Measurements from ENCODE around the gene LMNTD1.

LMNTD1 gene

GRCh38 chr12:25524366-25524765 lies 28.7 kb downstream of the LMNTD1 start:
- Mint-ChIP-seq H3K27me3 (peaks cover 6 to 7% of the 10 kb centered on the region in 2 donors), H3K9me3 (peaks cover 0 to 3% of the 10 kb centered on the region in 2 donors), H3K4me1 (no peaks in the 10 kb centered on the region), H3K27ac (no peak overlapping the region), H3K4me3 (no peak overlapping the region), H3K36me3 (no peaks in the 10 kb centered on the region)
- no peak for DNase-seq
- ATAC-seq (replicated peaks): no peak

DNA sequence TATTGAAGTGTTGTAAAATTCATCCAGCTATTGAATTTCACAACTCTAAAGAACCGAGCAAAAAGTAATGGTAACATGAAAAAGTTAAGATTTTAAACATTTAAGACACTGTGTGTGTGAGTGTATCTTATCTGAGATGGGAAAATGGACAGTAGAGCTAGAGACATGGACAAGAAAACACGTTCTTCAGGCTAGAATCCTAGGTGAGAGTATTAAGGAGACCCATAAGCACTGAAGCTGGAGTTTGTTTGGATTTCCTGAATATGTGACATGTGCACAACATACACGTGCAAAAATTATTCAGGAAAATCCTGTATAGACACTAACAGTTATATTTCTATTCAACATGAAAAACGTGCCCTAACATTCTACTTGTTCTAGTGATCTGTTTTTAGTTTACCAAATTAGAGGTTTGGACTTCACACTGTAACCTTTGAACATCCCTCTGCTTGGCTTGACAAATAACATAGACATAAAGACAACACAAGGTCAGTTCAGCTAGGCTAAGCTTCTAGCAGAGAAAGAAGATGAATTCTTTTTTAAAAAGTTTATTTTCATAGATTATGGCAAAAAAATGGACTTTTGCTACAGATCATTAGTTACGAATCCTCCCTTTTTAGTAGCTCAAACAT lies 31.3 kb downstream of the LMNTD1 start:
- ATAC-seq (replicated peaks): no peak
- Mint-ChIP-seq H3K4me1 (no peaks in the 10 kb centered on the region), H3K36me3 (no peaks in the 10 kb centered on the region), H3K4me3 (no peak overlapping the region), H3K27ac (no peak overlapping the region), H3K27me3 (peaks cover 7 to 9% of the 10 kb centered on the region in 2 donors), H3K9me3 (peaks cover 0 to 3% of the 10 kb centered on the region in 2 donors)
- no peak for DNase-seq

- Mint-ChIP-seq H3K4me3 (no peak overlapping the region), H3K27ac (no peak overlapping the region), H3K27me3 (peaks cover 8 to 9% of the 10 kb centered on the region in 2 donors), H3K36me3 (no peaks in the 10 kb centered on the region), H3K4me1 (no peaks in the 10 kb centered on the region), H3K9me3 (no peaks in the 10 kb centered on the region)
- ATAC-seq (replicated peaks) (no peak), DNase-seq (no peak)
These were observed 34.6 kb downstream of the LMNTD1 start for GRCh38 chr12:25518512-25518911.

DNA sequence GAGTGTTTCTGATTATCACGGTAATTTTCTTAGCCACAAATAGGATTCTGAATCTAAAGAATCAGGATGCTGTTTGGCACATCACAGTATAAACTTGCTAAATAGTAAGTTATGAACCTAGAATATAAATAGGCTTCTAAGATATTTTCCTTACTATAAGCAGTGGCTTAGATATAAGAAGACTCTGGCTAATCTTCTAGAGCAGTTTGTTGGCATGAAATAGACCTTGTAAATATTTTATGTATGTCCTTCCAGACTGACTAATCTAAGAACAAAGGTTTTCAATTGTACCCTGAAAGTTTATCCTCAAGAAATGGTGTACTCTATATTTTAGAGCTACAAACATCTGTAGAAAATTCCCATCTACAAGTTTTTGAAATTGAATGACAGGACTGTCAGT lies 48.3 kb downstream of the LMNTD1 start:
- H3K27ac Mint-ChIP-seq: no peak overlapping the region
- no peak overlapping the region for H3K4me3 Mint-ChIP-seq
- ATAC-seq (replicated peaks): no peak
- no peaks in the 10 kb centered on the region for H3K9me3 Mint-ChIP-seq
- H3K4me1 Mint-ChIP-seq: no peaks in the 10 kb centered on the region
- H3K36me3 Mint-ChIP-seq: no peaks in the 10 kb centered on the region
- peaks cover 5% of the 10 kb centered on the region in 2 donors for H3K27me3 Mint-ChIP-seq
- DNase-seq: no peak

DNA sequence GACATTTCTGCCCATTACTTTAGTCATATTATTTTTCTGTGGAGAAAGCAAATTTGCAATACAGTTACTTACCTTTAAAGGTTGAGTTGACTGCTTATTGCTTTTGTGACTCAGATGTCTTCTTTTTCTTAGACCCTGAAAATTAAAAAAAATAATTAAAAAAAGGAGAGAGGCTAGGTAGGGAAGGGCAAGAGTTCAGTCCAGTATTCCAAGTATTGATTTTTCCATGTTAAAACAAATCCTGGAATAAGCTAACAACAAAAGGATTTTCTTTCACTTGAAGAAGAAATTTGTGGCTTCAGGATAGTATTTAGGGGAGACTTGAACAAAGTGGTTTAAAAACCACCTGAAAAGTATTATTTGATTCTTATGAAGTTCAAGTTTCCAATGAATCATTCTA lies 49.4 kb downstream of the LMNTD1 start:
- Mint-ChIP-seq H3K36me3 (no peaks in the 10 kb centered on the region), H3K4me3 (no peak overlapping the region), H3K4me1 (no peaks in the 10 kb centered on the region), H3K9me3 (peaks cover 0 to 3% of the 10 kb centered on the region in 2 donors), H3K27ac (no peak overlapping the region), H3K27me3 (peaks cover 5% of the 10 kb centered on the region in 2 donors)
- no peak for DNase-seq
- ATAC-seq (replicated peaks): no peak

DNA sequence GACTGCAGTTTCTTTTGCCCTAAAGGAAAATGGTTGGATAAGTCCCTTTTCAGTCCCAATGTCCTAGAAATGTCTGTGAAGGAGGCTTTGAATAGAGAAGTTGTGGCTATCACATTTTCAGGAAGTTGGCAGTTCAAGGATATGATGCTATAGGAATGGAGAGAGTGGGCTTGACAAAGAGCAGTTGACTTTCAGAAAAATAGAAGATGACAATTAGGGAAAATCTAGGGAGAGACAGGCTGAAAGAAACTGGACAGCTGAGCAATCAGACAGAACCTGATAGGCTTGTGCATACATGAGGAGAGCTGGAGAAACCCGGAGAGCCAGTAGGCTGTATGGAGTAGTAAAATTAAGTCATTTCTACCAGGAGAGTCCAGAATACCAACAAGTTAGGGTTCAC lies 50.5 kb downstream of the LMNTD1 start:
- Mint-ChIP-seq H3K9me3 (peaks cover 0 to 3% of the 10 kb centered on the region in 2 donors), H3K27ac (no peak overlapping the region), H3K4me3 (no peak overlapping the region), H3K36me3 (no peaks in the 10 kb centered on the region), H3K4me1 (no peaks in the 10 kb centered on the region), H3K27me3 (peaks cover 5% of the 10 kb centered on the region in 2 donors)
- no peak for DNase-seq
- no peak for ATAC-seq (replicated peaks)

DNA sequence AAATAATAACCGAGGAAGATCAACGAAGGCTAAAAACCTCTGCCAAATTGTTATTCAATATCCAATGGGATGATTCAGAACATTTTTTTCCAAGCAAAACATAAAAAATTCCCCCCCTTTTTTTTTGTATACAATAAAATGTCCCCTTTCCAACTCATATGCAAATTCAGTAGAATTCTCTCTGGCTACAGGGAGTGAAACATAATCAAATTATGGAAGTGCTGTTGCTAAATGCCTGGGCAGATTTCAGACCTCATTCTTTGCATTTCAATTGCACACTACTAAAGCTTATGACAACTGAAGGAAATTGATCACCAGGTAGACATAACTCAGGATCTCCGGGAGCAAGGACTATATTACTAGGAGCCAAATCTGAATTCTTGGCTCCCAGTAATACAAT lies 51.0 kb downstream of the LMNTD1 start:
- H3K27ac Mint-ChIP-seq: no peak overlapping the region
- H3K36me3 Mint-ChIP-seq: no peaks in the 10 kb centered on the region
- peaks cover 0 to 3% of the 10 kb centered on the region in 2 donors for H3K9me3 Mint-ChIP-seq
- DNase-seq: no peak
- ATAC-seq (replicated peaks): no peak
- peaks cover 5% of the 10 kb centered on the region in 2 donors for H3K27me3 Mint-ChIP-seq
- no peaks in the 10 kb centered on the region for H3K4me1 Mint-ChIP-seq
- H3K4me3 Mint-ChIP-seq: no peak overlapping the region

GRCh38 chr12:25501549-25501948 lies 51.5 kb downstream of the LMNTD1 start:
- Mint-ChIP-seq H3K27me3 (peaks cover 5% of the 10 kb centered on the region in 2 donors), H3K9me3 (peaks cover 0 to 3% of the 10 kb centered on the region in 2 donors), H3K4me1 (no peaks in the 10 kb centered on the region), H3K36me3 (no peaks in the 10 kb centered on the region), H3K4me3 (no peak overlapping the region), H3K27ac (no peak overlapping the region)
- DNase-seq (no peak), ATAC-seq (replicated peaks) (no peak)

- peaks cover 5% of the 10 kb centered on the region in 2 donors for H3K27me3 Mint-ChIP-seq
- H3K4me3 Mint-ChIP-seq: no peak overlapping the region
- ATAC-seq (replicated peaks) (no peak), DNase-seq (no peak)
- no peaks in the 10 kb centered on the region for H3K4me1 Mint-ChIP-seq
- H3K9me3 Mint-ChIP-seq: peaks cover 0 to 3% of the 10 kb centered on the region in 2 donors
- H3K27ac Mint-ChIP-seq: no peak overlapping the region
- no peaks in the 10 kb centered on the region for H3K36me3 Mint-ChIP-seq
These were observed 52.4 kb downstream of the LMNTD1 start for GRCh38 chr12:25500651-25501050.

GRCh38 chr12:25497021-25497420 lies 56.1 kb downstream of the LMNTD1 start:
- H3K4me3 Mint-ChIP-seq: no peak overlapping the region
- peaks cover 0 to 3% of the 10 kb centered on the region in 2 donors for H3K9me3 Mint-ChIP-seq
- H3K4me1 Mint-ChIP-seq: no peaks in the 10 kb centered on the region
- ATAC-seq (replicated peaks) (no peak), DNase-seq (no peak)
- no peaks in the 10 kb centered on the region for H3K36me3 Mint-ChIP-seq
- no peak overlapping the region for H3K27ac Mint-ChIP-seq
- peaks cover 0 to 5% of the 10 kb centered on the region in 2 donors for H3K27me3 Mint-ChIP-seq

DNA sequence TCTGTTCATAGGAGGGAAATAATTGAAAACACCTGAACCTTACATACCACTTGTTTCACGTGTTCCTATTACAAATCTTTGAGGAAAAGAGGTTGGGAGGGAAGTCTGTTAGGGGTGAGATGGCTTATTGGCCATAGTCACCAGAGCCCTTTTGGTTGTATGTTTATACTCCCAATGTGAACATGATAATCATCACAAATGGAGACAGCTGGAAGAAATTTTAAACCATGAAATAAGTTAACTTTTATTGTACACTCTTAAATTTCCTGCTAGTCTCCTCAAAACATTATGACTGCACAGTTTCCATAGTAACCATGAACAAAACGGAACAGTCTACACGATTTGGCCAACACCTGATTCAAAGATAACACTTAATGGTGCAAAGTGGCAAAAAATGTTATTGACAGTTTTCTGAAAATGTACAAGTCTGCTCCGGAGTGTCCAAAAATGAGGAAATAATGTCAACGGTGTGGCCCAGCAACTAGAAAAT lies 56.9 kb downstream of the LMNTD1 start:
- no peak overlapping the region for H3K27ac Mint-ChIP-seq
- DNase-seq (no peak), ATAC-seq (replicated peaks) (no peak)
- H3K27me3 Mint-ChIP-seq: no peaks in the 10 kb centered on the region
- H3K4me3 Mint-ChIP-seq: no peak overlapping the region
- H3K9me3 Mint-ChIP-seq: peaks cover 0 to 3% of the 10 kb centered on the region in 2 donors
- H3K4me1 Mint-ChIP-seq: no peaks in the 10 kb centered on the region
- no peaks in the 10 kb centered on the region for H3K36me3 Mint-ChIP-seq

- DNase-seq (no peak), ATAC-seq (replicated peaks) (no peak)
- Mint-ChIP-seq H3K9me3 (peaks cover 0 to 3% of the 10 kb centered on the region in 2 donors), H3K4me1 (no peaks in the 10 kb centered on the region), H3K36me3 (no peaks in the 10 kb centered on the region), H3K4me3 (no peak overlapping the region), H3K27me3 (no peaks in the 10 kb centered on the region), H3K27ac (no peak overlapping the region)
These were observed 57.6 kb downstream of the LMNTD1 start for GRCh38 chr12:25495331-25496097.

GRCh38 chr12:25494926-25495325 lies 58.2 kb downstream of the LMNTD1 start:
- ATAC-seq (replicated peaks): no peak
- no peaks in the 10 kb centered on the region for H3K36me3 Mint-ChIP-seq
- H3K27ac Mint-ChIP-seq: no peak overlapping the region
- no peak for DNase-seq
- no peaks in the 10 kb centered on the region for H3K4me1 Mint-ChIP-seq
- H3K4me3 Mint-ChIP-seq: no peak overlapping the region
- peaks cover 0 to 3% of the 10 kb centered on the region in 2 donors for H3K9me3 Mint-ChIP-seq
- no peaks in the 10 kb centered on the region for H3K27me3 Mint-ChIP-seq

DNA sequence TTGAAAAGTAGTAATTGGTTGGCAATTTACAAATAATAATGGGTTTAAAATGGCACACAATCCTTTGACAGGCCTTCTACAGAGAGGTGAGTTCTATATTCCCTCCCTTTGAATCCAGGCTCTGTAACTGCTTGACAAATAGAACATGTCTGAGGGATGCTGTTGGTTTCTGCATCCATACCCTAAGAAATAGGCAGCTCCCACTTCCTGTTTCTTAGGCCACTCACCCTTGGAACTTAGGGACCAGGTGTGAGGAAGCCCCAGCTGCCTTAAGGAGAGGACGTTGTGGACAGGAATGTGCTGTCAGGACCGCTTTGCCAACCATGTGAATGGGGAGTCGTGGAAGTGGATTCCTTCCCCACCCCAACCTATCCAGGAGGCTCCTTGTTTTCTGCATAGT lies 59.4 kb downstream of the LMNTD1 start:
- no peaks in the 10 kb centered on the region for H3K27me3 Mint-ChIP-seq
- H3K27ac Mint-ChIP-seq: no peak overlapping the region
- peaks cover 0 to under 1% of the 10 kb centered on the region in 2 donors for H3K9me3 Mint-ChIP-seq
- no peaks in the 10 kb centered on the region for H3K4me1 Mint-ChIP-seq
- H3K4me3 Mint-ChIP-seq: no peak overlapping the region
- DNase-seq (no peak), ATAC-seq (replicated peaks) (no peak)
- no peaks in the 10 kb centered on the region for H3K36me3 Mint-ChIP-seq

All from stimulated activated naive B cell treated with anti-CD40 and anti-IgM and Interleukin-4, amounts not matched to agents 10 μg/mL and 1 μg/mL and 100 μg/mL, for 72 hours (primary cell).